Globus pallidus (tissue), 1 donor: ENCODE measurements around the gene NGLY1.

Experiments used
- DNase-seq: peaks from one replicate; pipeline ENCODE4 v3.0.0-alpha.2; 2015; ENCODE audit warnings: low spot score

Gene NGLY1

DNA sequence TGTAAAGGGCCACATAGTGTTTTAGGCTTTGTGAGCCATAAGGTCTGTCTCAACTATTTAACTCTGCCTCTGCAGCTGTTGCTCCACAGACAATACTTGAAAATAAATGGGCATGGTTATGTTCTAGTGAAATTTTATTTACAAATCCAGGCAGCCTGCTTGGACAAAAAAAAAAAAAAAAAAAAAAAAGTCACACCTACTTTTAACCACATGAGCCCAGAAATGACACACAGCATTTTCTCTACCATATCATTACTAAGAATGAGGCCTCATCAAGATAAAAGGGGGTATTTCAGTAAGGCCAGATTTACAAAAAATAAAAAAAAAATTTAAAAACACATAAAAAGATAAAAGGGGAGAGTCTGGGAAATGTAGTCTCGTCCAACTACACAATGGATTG is 1.7 kb upstream of the NGLY1 start:
- no peak for DNase-seq

DNA sequence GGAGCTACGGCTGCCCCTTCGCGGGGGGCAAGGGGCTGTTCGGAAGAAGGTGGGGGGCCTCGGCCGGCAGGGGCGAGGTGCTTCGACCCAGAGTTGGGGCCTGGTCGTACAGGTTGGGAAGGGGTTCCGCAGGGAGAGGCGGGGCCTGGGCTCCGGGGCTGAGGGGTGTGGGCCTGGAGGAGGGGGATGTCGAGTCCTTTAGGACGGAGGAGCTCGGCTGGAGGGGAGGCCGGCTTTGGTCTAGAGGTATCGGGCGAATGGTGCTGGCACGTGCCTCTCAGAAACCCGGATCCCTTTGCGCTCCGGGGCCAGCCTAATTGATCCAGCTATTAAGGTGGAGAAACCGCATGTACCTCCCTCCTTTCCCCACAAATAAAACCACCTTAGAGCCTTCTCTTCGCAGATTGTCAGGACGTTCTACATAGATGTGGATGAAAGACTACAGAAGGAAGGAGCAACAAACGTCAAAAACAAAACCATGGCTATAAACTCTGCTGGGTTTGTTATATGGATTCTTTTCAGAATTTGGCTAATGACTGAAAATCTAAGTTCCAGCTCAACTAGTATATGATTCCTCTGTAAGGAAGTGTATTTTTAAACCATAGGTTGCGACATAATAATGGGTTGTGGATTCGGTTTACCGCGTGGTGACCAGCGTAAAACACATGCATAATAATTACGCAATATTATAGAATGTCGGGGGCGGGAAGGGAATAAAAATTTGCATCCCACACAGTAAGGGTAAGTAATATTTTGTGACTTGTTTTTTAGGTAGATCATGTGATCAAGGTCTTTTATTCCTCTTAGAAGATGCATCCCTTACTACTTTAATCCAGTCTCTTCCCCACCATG is 644 bp upstream of the NGLY1 start:
- DNase-seq, result no peak

GRCh38 chr3:25782636-25782937 is 656 bp downstream of the NGLY1 start:
- no peak for DNase-seq

DNA sequence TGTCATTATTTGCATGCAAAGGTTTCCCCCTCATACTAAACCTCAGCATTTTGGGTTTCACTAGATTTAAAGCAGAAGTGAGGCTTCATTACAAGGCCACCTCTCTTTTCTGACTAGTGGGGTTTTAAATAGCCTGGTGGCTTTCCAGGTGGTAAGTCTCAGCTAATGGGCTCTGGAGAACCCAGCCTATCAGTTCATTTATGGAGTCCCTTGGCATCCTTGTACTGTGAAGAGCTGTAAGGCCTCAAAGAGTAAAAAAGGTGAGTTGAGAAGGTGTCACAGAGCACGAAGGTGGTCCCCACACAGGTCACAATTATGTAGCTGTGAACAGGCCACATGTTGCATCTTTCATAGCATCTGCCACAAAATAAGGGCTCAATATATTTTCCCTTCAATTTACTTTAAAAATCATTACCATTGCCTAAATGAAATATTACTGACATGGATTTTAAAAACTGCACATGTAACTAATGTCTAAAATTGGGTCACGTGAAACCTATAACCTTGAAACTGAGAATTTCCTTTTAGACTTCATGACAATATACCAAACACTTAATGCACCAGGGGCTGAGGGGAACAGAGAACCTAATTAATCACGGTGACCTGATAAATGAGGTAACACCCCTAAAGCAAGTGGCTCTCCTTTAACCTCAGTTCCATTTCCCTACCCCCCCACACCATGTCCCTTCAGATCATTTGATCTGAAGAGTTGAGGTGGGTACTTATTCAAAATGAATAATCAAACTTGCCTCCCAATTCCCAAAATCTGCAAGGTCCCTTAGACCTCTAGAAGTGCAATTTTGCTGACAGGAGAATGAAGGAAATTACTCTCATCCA is 1.3 kb downstream of the NGLY1 start:
- DNase-seq, result no peak

GRCh38 chr3:25781145-25781757 is 2.0 kb downstream of the NGLY1 start:
- DNase-seq, result no peak

DNA sequence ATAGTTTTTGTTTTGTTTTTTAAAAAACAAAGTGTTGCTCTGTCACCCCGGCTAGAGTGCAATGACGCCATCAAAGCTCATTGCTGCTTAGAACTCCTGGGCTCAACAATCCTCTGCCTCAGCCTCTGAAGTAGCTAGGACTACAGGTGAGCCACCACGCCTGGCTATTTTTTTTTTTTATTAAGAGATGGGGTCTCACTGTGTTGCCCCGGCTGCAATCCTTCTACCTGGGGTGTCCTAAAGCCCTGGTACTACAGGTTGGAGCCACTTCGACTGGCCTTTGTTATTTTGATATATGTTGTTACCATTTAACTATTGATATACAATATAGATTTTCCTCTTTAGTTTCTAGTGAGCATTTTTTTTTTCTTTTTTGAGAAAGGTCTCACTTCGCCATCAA is 2.6 kb downstream of the NGLY1 start:
- no peak for DNase-seq

DNA sequence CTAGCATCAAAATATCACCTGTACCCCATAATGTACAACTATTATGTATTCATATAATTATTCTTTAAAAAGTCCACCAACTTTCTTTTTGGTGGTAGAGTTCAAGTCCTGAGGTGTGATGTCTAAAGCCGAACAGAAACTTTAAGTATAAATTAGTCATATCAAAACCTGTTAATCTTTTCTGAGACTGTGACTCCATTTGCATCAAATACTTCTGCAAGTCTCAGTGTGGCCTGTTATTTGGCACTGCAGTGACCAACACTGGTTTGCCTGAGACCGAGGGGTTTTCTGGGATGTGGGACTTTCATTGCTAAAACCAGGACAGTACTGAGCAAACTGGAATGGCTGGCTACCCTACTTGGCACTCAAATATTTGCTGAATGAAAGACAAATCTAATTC is 7.3 kb downstream of the NGLY1 start:
- no peak for DNase-seq

- no peak for DNase-seq
Observed at GRCh38 chr3:25768851-25769250, 14.4 kb downstream of the NGLY1 start.

GRCh38 chr3:25751725-25752124 is 31.5 kb downstream of the NGLY1 start:
- no peak for DNase-seq

DNA sequence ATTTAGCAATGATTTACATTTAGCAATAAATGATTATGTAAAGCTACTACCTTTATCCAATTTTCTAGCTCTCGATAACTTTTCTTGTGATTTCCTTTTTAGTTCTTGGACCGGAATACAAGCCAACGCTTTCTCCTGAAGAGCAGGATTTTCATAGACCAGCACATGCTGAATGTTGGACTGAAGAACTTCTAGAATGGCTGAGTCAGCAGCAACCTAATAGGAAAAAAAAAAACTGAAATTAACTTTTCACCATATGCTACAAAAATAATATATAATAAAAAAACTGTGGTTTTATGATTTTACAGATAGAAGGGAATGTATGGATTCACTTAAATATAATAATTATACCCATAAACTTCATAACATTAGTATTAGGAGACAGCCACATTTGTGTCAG is 32.2 kb downstream of the NGLY1 start:
- DNase-seq, result no peak

DNA sequence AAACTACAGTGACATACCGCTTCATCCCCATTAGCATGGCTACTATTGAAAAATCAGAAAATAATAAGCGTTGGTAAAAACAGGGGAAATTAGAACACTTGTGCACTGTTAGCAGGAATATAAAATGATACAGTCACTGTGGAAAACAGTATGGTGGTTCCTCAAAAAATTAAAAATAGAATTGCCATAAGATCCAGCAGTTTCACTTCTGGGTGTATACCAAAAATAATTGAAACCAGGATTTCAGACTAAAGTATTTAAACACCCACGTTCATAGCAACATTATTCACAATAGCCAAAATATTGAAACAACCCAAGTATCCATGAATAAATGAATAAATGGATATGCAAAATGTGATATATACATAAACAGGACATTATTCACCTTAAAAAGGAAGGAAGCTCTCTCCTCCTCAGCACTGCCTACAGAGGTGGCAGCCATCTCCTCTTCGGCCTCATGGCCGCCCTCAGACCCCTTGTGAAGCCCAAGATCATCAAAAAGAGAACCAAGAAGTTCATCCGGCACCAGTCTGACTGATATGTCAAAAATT is 34.1 kb downstream of the NGLY1 start:
- DNase-seq, result no peak

GRCh38 chr3:25748189-25748588 is 35.1 kb downstream of the NGLY1 start:
- no peak for DNase-seq

- no peak for DNase-seq
Observed at GRCh38 chr3:25747033-25747432, 36.2 kb downstream of the NGLY1 start.

- no peak for DNase-seq
Observed at GRCh38 chr3:25744470-25744869, 38.8 kb downstream of the NGLY1 start.

GRCh38 chr3:25728101-25728500 is 55.1 kb downstream of the NGLY1 start:
- DNase-seq, result no peak

DNA sequence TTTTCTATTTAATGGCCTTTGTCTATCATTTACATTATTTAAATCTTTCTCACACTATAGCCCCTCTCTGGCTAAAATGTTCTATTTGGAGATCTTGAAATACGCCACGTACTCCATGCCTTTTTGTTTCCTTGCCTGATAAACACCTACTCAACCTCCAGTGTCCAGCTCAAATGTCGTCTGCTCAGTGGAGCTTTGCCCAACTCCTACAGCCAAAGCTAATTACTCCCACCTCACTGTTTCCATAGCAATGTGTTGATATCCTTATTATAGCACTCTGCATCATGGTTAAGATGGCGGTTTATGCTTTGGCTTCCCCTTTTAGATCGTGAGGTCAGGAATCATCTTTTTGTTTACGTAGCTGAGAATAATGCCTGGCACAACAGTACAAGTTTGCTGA is 55.9 kb downstream of the NGLY1 start:
- DNase-seq, result no peak

- DNase-seq, result no peak
Observed at GRCh38 chr3:25725810-25726209, 57.4 kb downstream of the NGLY1 start.

- DNase-seq, result no peak
Observed at GRCh38 chr3:25724948-25725645, 58.1 kb downstream of the NGLY1 start.

- DNase-seq, result no peak
Observed at GRCh38 chr3:25723802-25724201, 59.4 kb downstream of the NGLY1 start.

DNA sequence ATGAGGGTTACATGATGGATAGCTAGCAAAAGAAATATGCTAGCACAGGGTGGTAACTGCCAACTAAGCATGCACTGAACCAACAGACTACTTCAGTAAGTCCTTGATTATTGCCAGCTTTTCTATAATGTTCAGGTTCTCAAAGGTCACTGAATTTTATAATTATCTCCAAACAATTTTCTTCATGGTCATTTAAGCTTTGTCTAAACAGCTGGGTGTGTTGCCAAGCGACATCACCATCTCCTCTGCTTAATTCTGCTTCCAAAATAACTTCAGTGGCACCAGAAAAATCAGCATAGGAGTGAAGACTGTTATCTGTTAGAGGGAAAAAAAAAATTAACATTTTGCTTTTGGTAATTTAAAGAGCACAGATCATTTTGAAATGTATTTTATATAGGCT is 63.9 kb downstream of the NGLY1 start:
- DNase-seq, result no peak

- DNase-seq, result no peak
Observed at GRCh38 chr3:25713341-25713985, 69.8 kb downstream of the NGLY1 start.

- no peak for DNase-seq
Observed at GRCh38 chr3:25711090-25711489, 72.2 kb downstream of the NGLY1 start.
